Stimulated activated memory B cell treated with anti-CD40 and anti-IgM and Interleukin-4, amounts not matched to agents 10 μg/mL and 1 μg/mL and 100 μg/mL, for 72 hours (primary cell): Measurements from ENCODE around the gene TRIM49D2.
A peak's percentile ranks its signal among the peaks of the same experiment; 100 is the strongest.
"Not testable (repeated sequence)": the region's sequence is repeated elsewhere in the genome, so short reads cannot be mapped to it uniquely, and the experiment has no call there.

ENCODE experiments used
- ATAC-seq: fragments of 150-1000 bp; cut with Tn5 transposase; 2 replicates; pipeline ENCODE4 v1.10.0; 2021
- H3K27ac Mint-ChIP-seq: one replicate; pipeline ENCODE4 v1.8.0; 2022; ENCODE audit warnings: mild to moderate bottlenecking, mixed read lengths
- H3K27me3 Mint-ChIP-seq: one replicate; pipeline ENCODE4 v1.8.0; 2022; ENCODE audit warnings: mixed read lengths
- H3K36me3 Mint-ChIP-seq: one replicate; pipeline ENCODE4 v1.8.0; 2022; ENCODE audit warnings: mixed read lengths
- H3K4me1 Mint-ChIP-seq: one replicate; pipeline ENCODE4 v1.8.0; 2022; ENCODE audit warnings: mixed read lengths
- H3K4me3 Mint-ChIP-seq: one replicate; pipeline ENCODE4 v1.8.0; 2022; ENCODE audit warnings: mild to moderate bottlenecking, moderate library complexity, mixed read lengths
- H3K9me3 Mint-ChIP-seq: one replicate; pipeline ENCODE4 v1.8.0; 2022; ENCODE audit warnings: mixed read lengths

The TRIM49D2 gene, protein sequence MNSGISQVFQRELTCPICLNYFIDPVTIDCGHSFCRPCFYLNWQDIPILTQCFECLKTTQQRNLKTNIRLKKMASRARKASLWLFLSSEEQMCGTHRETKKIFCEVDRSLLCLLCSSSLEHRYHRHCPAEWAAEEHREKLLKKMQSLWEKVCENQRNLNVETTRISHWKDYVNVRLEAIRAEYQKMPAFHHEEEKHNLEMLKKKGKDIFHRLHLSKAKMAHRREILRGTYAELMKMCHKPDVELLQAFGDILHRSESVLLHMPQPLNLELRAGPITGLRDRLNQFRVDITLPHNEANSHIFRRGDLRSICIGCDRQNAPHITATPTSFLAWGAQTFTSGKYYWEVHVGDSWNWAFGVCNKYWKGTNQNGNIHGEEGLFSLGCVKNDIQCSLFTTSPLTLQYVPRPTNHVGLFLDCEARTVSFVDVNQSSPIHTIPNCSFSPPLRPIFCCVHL

DNA sequence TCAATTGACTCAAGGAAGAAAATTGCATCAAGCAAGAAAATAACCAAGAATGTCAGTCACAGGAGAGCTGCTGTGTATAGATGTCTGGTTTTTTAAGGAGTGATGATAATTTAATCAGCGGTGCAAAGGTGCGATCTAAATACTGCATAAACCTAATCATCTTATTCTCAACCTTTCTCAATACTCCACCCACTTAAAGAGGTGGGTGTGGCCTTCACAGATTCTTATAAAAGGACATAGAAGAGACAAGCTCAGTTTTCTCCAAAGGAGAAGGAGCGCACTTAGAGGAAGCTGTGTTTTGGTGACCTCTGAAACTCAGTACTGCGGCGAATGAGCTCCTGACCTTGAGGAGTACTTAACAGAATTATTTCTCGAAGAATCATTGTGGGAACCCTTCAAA lies at the start of gene TRIM49D2:
TRIM49D2 (plus strand) TSS at position 301 of the 400 bp plus-strand sequence. CDS start 2,698 bp downstream, outside the sequence.
- not testable (repeated sequence) for H3K27ac Mint-ChIP-seq, H3K4me3 Mint-ChIP-seq, H3K4me1 Mint-ChIP-seq, H3K36me3 Mint-ChIP-seq, H3K27me3 Mint-ChIP-seq, H3K9me3 Mint-ChIP-seq, ATAC-seq

DNA sequence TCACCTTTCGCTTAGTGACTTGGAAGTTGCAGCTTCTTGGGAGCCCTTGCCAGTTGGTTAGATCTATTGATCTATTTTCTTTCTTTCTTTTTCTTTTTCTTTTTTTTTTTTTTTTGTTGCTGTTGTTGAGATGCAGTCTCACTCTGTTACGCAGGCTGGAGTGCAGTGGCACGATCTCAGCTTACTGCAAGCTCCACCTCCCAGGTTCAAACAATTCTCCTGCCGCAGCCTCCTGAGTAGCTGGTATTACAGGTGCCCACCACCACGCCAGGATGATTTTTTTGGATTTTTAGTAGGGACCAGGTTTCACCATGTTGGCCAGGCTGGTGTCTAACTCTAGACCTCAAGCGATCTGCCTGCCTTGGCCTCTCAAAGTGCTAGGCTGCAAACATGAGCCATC lies 46.4 kb upstream of the TRIM49D2 start:
- H3K9me3 Mint-ChIP-seq, H3K4me3 Mint-ChIP-seq, H3K27me3 Mint-ChIP-seq, ATAC-seq, H3K4me1 Mint-ChIP-seq, H3K36me3 Mint-ChIP-seq, H3K27ac Mint-ChIP-seq: not testable (repeated sequence)

DNA sequence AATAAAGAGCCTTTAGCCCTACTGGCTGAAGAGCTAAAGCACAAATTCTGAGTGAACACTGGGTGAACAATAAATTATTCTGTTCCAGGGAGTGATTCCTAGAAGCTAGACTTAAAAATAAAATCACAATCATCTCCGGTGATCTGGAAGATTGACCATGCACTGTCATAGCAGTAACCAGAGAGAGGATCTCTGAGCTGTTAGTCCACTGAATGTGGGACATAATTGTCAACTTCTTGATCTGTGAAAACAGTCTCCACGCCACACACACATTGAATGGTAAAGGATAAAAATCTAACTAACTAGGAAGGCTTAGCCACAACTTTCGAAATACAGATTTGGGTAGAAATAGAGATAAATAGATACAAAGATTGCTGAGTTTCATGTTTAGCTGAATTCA lies 30.6 kb upstream of the TRIM49D2 start:
- not testable (repeated sequence) for H3K27me3 Mint-ChIP-seq, H3K4me3 Mint-ChIP-seq, H3K9me3 Mint-ChIP-seq, H3K27ac Mint-ChIP-seq, H3K4me1 Mint-ChIP-seq, ATAC-seq, H3K36me3 Mint-ChIP-seq

DNA sequence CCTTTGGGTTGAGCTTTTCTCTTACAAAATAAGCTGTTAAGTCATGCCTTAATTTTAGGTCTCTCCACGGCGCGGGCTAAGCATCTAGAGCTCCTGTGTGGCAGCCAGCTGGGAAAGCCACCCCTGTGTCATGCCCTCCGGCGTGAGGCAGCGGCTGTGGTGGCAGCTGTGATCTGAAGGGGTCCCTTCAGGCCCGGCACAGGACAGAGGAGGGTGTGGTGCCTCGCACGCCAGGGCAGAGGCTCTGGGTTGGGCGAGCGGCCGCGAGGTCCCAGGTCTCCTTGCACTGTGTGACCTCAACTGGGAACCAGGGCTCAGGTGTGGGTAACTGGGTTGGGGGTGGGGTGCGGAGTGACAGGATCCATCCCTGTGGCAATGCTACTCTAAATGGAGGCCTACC lies 23.1 kb upstream of the TRIM49D2 start:
- H3K36me3 Mint-ChIP-seq, H3K27ac Mint-ChIP-seq, H3K4me1 Mint-ChIP-seq, H3K4me3 Mint-ChIP-seq, H3K9me3 Mint-ChIP-seq, H3K27me3 Mint-ChIP-seq: not testable (repeated sequence)
- peak; percentile 53 for ATAC-seq

DNA sequence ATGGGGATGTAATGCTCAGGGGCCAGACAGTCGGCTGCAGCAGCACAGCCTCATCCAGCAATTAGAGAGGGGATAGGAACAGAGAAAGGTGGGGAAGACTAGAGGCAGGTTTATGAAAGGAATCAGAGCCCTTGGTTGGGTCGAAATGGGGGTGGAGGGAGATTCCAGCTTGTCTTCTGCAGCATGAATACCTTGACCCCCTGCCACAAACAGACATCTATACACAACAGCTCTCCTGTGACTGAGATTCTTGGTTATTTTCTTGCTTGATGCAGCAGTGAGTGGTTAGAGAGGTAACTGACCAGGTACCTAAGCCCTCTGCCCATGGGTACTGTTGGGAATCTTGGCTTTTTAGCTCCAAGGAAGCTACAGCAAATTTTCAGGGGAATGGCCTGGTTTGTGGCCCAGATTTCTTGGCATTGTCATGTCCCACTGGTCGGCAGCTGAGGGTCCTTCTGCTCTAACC lies 1.6 kb upstream of the TRIM49D2 start, which contains the start of gene TRIM49D1:
TRIM49D1 (minus strand) TSS at position 51 of the 466 bp plus-strand sequence. CDS start 4,535 bp downstream, outside the sequence.
- Mint-ChIP-seq H3K4me3 (no peak within 1 kb of the TSS), H3K4me1 (no peaks in the 10 kb centered on the region), H3K36me3 (no peaks in the 10 kb centered on the region), H3K9me3 (no peaks in the 10 kb centered on the region), H3K27ac (no peak within 1 kb of the TSS), H3K27me3 (no peaks in the 10 kb centered on the region)
- no peak for ATAC-seq

DNA sequence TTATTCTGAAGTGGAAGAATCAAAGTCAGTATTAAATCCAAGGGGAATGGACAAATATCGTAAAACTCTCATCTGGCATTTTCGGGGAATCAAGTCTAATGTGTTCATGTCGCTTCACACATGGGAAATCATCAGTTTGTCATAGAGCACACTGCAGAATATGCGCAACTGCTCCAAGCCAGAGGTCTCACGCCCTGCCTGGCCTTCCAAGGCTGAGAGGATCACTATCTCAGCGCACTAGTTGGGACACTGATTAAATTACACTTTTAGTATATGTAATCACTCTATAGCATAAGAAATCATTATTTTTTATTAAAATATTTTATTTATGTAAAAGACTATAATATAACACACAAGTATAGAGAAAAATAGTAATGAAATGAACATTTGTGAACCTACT lies 37.0 kb downstream of the TRIM49D2 start:
- H3K4me3 Mint-ChIP-seq, H3K27me3 Mint-ChIP-seq, H3K27ac Mint-ChIP-seq, H3K4me1 Mint-ChIP-seq, H3K9me3 Mint-ChIP-seq, H3K36me3 Mint-ChIP-seq, ATAC-seq: not testable (repeated sequence)

DNA sequence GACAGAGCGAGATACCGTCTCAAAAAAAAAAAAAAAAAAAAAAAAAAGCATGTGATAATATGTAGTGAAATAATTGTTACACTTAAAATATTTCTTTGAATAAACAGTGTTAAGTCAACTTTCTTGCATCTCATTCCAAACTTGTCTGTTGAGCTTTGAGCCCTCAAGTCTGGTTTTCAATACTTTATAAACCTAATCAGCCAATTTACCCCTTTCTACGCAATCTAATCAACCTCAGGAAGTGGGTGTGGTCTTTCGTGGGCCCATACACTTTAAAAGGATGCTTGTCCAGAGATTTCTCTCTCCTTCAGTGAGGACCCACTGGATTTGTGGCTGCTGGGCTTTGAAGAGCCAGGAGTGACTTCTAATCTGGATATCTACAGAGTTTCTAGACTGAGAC lies 41.9 kb downstream of the TRIM49D2 start, which contains the start of gene TRIM64:
TRIM64 (plus strand) TSS at position 301 of the 400 bp plus-strand sequence. CDS start 2,467 bp downstream, outside the sequence.
- not testable (repeated sequence) for H3K9me3 Mint-ChIP-seq, H3K4me1 Mint-ChIP-seq, H3K4me3 Mint-ChIP-seq, ATAC-seq, H3K27me3 Mint-ChIP-seq, H3K36me3 Mint-ChIP-seq, H3K27ac Mint-ChIP-seq
